H1 (cell line): ENCODE results near the gene SLC5A2. TPM values are rescaled to one million over a fixed set of nuclear protein-coding genes. Genes with fewer than 3 reads are reported as not detected.

Experiments used
- JUN ChIP-seq: IDR thresholded peaks from 2 replicates; pipeline ENCODE4 v1.6.1; 2011; ENCODE audit warnings: low read depth, mild to moderate bottlenecking, improper control_type of control experiment, low read length
- polyA plus RNA-seq, 7 experiments: library from polyadenylated mRNA; depleted of rRNA in 3 of 7; stranded (reverse) in 5 of 7; unstranded in 2 of 7; fragments of >200 nt in 5 of 7; fragments of 200-250 nt in 2 of 7; gene quantifications; 1 replicate in 5 of 7; 2 replicates in 1 of 7; 4 replicates in 1 of 7; pipeline versions ENCODE4 v1.2.1 to v1.2.3, GENCODE V29; 2011 to 2013; ENCODE audit warnings: missing spikeins in 2 of 7, mixed read lengths in 2 of 7
- total RNA-seq: library from RNA; stranded (reverse); fragmentation: NEBNext Ultra II Directional; extraction: Animal tissue kit (Norgen Biotek cat#: 25700); gene quantifications from 2 replicates; pipeline ENCODE4 v1.2.1, GENCODE V29; 2021
- TF ChIP-seq, protein P1 (sequence below), 3 experiments: IDR thresholded peaks; 1 replicate in 2 of 3; 2 replicates in 1 of 3; pipeline versions ENCODE4 v1.5.1 to v1.6.1; 2011; ENCODE audit warnings: low read length in 3 of 3, mild to moderate bottlenecking in 3 of 3, inconsistent platforms in 2 of 3, low read depth in 1 of 3, moderate library complexity in 1 of 3; ENCODE audit not compliant: insufficient read depth in 1 of 3; ENCODE audit errors: control extremely low read depth in 1 of 3

The SLC5A2 gene
- total and polyA plus RNA-seq, 2 of the 8 experiments (the other 6 are each of a cell fraction or from before 2014, with no cell fraction given): 0.56 to 4.4 TPM

- TF ChIP-seq, protein P1, sequence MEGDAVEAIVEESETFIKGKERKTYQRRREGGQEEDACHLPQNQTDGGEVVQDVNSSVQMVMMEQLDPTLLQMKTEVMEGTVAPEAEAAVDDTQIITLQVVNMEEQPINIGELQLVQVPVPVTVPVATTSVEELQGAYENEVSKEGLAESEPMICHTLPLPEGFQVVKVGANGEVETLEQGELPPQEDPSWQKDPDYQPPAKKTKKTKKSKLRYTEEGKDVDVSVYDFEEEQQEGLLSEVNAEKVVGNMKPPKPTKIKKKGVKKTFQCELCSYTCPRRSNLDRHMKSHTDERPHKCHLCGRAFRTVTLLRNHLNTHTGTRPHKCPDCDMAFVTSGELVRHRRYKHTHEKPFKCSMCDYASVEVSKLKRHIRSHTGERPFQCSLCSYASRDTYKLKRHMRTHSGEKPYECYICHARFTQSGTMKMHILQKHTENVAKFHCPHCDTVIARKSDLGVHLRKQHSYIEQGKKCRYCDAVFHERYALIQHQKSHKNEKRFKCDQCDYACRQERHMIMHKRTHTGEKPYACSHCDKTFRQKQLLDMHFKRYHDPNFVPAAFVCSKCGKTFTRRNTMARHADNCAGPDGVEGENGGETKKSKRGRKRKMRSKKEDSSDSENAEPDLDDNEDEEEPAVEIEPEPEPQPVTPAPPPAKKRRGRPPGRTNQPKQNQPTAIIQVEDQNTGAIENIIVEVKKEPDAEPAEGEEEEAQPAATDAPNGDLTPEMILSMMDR (IDR thresholded peaks at IDR 0.05; ENCODE audit: control extremely low read depth in 1 of 3, insufficient read depth in 1 of 3, low read depth in 1 of 3, low read length in 3 of 3): no peak
- no peak for TF ChIP-seq JUN
Observed at GRCh38 chr16:31467858-31468257, 15.1 kb upstream of the SLC5A2 start (continued).
